IMR-90 (cell line): ENCODE results near the gene PACSIN2. TPM values are rescaled to one million over a fixed set of nuclear protein-coding genes. Genes with fewer than 3 reads are reported as not detected.

Experiments
- CEBPB ChIP-seq: IDR thresholded peaks from 2 replicates; pipeline ENCODE4 v1.6.1; 2012; ENCODE audit warnings: low read depth, low read length, improper control_type of control experiment
- MAFK ChIP-seq: IDR thresholded peaks from 2 replicates; pipeline ENCODE4 v1.6.1; 2012; ENCODE audit warnings: low read depth, low read length, improper control_type of control experiment
- MXI1 ChIP-seq: IDR thresholded peaks from 2 replicates; pipeline ENCODE4 v1.6.1; 2012; ENCODE audit warnings: low read depth, mild to moderate bottlenecking, low read length, moderate library complexity, borderline replicate concordance
- RAD21 ChIP-seq: IDR thresholded peaks from 2 replicates; pipeline ENCODE4 v1.6.1; 2012; ENCODE audit warnings: low read length, improper control_type of control experiment
- RFX5 ChIP-seq: IDR thresholded peaks from 2 replicates; pipeline ENCODE4 v1.8.0; 2012; ENCODE audit warnings: low read depth, mild to moderate bottlenecking, low read length, moderate library complexity
- polyA plus RNA-seq, 3 experiments: library from polyadenylated mRNA; depleted of rRNA; stranded (reverse); fragments of >200 nt; gene quantifications; 2 replicates each; pipeline ENCODE4 v1.2.3, GENCODE V29; 2012; ENCODE audit warnings: low replicate concordance in 1 of 3
- total RNA-seq: library from RNA; depleted of rRNA; stranded (reverse); fragments of >200 nt; gene quantifications from 2 replicates; pipeline ENCODE4 v1.2.3, GENCODE V29; 2012
- TF ChIP-seq, protein P1 (sequence below): fragments of 150-350 bp; IDR thresholded peaks from 2 replicates; pipeline ENCODE4 v1.6.1; 2016; ENCODE audit warnings: low read depth, mild to moderate bottlenecking, low read length, moderate library complexity, borderline replicate concordance

The PACSIN2 gene
- total and polyA plus RNA-seq, 2 of the 4 experiments (the other 2 are of a cell fraction), result 85.0 to 118 TPM

DNA sequence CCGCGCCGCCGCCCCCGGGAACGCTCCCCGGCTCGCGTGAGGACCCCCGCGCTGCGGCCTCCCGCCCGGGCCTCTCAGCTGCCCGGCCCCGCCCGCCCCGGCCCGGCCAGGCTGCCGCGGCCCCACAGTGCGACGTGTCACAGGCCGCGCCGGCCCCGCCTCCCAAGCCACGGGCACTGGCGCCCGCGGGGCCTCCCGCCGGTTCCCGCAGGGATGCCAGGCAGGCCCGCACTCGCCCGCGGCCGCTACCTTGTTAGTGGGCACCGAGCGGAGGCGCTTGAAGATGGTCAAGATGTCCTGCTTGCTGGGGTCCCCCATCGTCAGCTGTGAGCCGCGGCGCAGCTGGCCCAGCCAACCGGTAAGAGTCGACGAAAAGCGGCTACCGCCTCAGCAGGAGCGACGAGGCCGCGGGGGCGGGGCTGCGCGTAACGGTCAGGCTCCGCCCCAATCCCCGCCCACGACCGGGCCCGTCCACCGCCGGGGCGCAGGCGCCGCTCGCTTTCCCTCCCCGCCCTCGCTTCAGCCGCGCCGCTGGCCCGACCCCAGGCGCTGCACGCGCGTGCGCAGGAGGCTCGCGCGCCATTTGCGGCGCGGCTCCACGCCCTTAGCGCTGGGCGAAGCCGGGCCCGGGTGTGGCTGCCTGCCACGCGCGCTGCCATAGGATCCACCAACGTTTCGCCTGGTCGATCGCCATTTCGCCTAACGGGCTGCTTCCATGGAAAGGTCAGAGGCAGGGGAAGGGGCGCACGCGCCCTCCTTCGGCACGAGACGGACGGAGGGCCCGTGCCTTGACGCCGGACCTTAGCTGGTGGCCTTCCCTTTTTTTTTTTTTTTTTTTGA, 157.9 kb downstream of the PACSIN2 start, which contains the start of gene ARFGAP3 (continued):
- TF ChIP-seq, protein P1, sequence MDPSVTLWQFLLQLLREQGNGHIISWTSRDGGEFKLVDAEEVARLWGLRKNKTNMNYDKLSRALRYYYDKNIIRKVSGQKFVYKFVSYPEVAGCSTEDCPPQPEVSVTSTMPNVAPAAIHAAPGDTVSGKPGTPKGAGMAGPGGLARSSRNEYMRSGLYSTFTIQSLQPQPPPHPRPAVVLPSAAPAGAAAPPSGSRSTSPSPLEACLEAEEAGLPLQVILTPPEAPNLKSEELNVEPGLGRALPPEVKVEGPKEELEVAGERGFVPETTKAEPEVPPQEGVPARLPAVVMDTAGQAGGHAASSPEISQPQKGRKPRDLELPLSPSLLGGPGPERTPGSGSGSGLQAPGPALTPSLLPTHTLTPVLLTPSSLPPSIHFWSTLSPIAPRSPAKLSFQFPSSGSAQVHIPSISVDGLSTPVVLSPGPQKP, result no peak
- TF ChIP-seq MAFK (no peak), RFX5 (no peak), RAD21 (peak; percentile 12; the same call in 1 of the 2 replicates), MXI1 (peak; percentile 48; the same call in 1 of the 2 replicates), CEBPB (no peak)
